GM21786 (cell line): ENCODE measurements around the gene TMCO6.
"Not testable (repeated sequence)": the region's sequence is repeated elsewhere in the genome, so short reads cannot be mapped to it uniquely, and the experiment has no call there.

Experiments used
- ATAC-seq: cut with Tn5 transposase; IDR thresholded peaks from one replicate; pipeline ENCODE4 v1.9.1; 2021; ENCODE audit not compliant: unreplicated experiment

The TMCO6 gene

DNA sequence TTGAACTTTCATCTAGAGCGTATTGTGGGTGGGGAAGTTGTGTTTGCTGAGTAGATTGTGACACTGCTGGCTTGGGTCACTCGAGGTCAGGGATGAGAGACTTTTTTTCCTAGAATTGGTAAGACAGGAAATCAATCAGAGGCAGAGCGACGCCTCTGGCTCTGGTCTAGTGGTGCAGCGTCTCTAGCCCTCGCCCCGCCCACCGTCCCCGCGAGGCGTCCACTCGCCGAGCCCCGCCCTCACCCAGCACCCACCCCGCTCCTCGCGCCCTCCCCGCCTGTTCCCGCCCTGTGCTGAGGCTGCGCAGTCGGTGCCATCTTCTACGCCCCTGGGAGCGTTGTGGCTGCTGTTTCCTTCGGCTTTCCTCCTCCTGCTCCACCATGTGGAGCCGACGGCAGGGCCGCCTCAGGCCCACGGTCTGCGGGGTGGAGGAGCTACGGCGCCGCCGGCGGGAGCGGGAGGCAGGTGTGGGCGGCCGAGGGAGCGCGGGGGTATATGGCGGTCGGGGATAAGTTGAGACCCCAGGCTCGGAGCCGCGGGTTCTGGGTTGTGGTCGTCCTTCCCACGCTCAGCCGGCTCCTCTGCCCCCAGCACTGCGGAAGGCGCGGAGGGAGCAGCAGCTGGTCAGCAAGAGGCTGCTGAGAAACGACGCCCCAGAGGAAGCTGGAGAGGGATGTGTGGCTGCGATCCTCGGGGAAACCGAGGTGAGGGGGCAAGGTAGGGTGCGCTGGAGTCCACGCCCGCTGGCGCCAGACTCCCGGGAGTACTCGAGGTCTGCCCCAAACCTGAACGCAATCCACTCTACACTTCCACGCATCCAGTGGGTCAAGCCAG, at the start of gene TMCO6:
TSS of gene TMCO6 (plus strand) at position 304 of the 834 bp plus-strand sequence. CDS start at position 381, 77 bp downstream.
- ATAC-seq: peak; percentile 88

DNA sequence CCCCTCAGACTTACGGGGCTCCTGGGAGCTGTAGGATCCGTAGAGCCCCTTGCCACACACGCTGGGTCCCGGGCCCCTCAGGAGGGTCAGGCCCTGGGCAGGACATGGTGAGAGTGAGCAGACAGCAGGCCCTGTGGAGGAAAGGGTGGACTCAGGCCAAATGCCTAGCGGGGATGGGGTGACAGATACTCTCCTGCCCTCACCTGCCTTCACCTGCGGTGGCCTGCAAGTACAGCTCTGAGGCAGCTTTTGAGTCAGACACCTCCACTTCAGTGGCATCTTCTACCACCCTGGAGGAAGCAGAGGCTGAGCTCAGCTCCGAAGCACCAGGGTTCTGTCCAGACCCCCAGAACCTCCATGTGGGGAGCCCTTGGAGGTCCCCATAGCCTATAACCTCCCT, 48.4 kb upstream of the TMCO6 start:
- ATAC-seq: no peak

DNA sequence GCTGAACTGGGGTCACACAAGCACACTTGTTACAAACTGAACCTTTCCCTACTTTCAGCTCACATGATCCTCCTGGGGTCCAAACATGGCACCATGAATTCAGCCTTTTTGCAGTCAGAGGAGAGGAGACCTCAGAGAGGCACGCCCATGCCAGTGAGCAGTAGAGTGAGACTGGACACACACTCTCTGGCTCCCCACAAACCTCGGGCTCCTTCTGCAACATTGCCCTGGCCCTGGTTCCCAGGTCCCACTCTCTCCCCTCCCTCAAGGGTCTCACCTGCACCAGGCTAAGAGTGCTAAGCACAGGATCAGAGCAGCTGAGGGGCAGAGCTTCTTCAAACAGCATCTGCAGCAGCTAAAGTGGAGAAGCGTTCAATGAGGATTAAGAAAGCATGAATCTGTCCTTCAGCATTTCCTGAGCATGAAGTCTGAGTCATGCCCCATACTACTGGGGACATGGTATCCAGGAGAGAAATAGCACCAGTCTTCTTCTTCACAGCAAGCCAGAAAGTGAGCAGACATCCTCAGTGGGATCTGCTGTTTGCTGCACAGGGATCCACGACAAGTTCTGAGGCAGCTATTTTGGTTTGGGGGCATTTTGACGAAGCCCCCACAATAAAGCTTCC, 47.4 kb upstream of the TMCO6 start:
- ATAC-seq: no peak

DNA sequence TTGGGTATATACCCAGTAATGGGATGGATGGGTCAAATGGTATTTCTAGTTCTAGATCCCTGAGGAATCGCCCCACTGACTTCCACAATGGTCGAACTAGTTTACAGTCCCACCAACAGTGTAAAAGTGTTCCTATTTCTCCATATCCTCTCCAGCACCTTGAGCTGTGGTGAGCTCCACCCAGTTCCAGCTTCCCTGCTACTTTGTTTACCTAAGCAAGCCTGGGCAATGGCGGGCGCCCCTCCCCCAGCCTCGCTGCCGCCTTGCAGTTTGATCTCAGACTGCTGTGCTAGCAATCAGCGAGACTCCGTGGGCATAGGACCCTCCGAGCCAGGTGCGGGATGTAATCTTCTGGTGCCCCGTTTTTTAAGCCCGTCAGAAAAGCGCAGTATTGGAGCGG, 46.2 kb upstream of the TMCO6 start:
- ATAC-seq: not testable (repeated sequence)

DNA sequence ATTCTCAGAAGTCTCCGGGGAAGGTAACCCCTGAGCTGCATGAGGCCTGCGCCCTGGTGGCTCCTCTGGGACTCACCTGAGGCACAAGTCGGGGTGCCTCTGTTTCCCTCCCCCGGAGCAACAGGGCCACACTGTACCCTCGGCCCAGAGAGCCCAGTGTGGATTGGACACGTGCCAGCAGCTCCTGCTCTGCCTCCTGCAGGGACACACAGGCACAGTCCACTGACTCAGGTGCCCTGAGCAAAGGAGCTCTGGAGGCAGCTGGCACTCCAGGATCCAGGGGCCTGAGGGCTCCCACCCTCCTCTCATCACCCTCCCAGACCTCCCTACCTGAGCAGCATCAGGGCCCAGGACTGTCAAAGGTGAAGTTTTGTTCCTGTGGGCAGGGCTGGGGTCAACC, 45.1 kb upstream of the TMCO6 start:
- no peak for ATAC-seq

DNA sequence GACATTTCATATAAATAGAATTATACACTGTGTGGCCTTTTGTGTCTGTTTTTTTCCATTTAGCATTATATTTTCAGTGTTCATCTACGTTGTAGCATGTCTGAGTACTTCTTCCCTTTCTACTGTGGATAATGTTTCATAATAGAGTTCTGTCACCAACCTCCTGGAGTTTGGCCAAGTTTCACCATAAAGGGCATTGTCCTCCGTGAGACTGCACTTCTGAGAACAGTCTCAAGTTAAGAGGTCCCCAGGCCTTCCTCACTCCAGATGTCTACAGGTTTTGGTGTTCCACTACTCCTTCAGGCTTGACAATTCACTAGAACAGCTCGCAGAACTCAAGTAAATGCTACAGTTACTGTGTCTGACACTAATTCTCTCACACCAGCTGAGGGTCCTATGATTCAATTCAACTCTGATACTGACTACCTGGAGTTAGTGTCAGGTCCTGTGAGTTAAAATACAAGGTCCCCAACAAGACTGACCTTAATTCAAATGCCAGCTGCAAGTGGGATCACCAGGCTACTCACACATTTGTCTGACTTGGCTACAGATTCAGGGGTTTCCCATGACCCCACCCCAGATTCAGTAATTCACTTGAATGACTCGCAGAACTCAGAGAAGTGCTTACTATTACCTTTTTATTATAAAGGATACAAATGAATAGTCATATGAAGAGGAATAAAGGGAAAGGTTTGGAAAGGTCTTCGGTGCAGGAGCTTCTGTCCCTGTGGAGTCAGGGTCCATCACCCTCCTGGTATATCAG, 43.5 kb upstream of the TMCO6 start:
- no peak for ATAC-seq

DNA sequence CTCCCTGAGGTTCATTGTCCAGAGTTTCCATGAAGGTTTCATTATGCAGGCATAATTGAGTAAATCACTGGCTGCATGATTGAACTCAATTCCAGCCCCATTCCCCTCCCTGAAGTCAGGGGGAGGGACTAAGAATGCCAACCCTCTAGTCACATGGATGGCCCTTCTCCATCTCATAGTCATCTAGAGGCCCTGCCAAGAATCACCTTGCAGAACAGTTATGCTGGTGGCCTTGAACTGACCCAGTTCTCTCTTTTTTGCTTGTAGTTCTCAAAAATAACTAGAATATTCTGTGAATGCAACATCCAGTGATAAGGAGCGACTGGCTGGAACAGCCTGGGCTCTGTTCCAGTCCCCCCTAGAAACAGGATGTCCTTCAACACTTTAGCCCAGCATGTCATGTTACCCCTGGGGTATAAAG, 42.9 kb upstream of the TMCO6 start:
- ATAC-seq: no peak

DNA sequence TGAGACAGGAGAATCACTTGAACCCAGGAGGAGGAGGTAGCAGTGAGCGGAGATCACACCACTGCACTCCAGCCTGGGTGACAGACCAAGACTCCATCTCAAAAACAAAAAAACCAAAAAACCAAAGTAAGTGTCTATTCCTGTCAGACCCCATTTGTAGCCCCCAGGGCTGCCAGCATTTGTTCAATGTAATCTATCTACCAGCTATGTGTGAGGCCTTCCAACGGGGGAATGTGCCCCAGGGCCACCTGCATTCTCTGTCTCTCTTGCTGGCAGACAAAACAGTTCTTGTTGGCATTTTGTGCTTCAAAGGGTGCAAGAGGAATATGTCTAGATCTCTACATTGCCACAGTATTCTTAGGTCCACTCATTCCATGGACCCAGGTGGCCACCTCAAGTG, 40.4 kb upstream of the TMCO6 start:
- no peak for ATAC-seq

DNA sequence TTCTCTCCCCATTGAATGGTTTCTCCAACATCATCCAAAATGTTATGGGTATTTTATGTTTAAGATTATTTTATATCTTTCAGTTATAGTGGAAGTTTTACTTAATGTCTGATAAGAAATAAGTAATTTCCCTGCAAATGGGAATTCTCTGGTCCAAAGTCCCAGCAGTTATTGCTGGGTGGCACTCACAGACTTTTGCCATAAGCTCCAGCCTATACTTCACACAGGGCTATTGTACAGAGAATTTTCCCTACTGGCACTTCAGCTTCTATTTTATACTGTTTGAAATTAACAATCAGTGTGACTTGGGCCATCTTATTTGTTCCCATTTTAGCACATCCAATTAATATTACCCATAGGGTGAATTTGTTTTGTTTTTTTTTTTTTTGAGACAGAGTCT, 39.2 kb upstream of the TMCO6 start:
- ATAC-seq: no peak

DNA sequence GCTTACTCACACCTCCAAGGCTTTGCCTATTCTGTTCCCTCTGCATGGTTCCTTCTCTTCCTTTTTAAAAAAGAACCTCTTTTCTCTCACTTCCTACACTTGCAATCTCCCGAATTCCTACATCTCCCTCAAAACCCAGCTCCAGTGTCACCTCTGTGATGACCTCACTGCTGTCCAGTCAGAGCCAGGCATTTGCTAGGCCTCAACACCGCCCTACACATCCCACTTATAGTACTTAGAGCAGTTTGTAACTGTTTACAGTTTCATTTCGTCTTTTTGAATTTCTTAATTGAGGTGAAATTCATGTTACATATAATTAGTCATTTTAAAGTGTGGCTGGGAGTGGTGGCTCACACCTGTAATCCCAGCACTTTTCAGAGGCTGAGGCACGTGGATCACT, 37.1 kb upstream of the TMCO6 start:
- no peak for ATAC-seq

DNA sequence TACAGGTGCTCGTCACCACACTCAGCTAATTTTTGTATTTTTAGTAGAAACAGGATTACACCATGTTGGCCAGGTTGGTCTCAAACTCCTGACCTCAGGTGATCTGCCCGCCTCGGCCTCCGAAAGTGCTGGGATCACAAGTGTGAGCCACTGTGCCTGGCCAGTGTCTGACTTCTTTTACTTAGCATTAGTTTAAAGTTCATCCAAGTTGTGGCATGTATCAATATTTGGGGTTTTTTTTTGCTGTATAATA, 35.9 kb upstream of the TMCO6 start:
- not testable (repeated sequence) for ATAC-seq

DNA sequence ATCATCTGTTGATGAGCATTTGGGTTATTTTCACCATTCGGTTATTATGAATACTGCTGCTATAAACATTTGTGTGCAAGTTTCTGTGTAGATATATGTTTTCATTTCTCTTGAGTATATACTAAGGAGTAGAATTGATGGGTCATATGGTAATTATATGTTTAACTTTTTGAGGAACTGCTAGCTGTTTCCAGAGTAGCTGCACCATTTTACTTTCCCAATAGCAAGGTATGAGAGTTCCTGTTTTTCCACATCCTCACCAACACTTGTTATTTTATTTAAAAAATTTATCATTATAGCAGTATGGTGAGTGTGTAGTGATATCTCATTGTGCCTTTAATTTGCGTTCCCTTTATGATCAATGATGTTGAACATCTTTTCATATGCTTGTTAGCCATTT, 35.5 kb upstream of the TMCO6 start:
- no peak for ATAC-seq

DNA sequence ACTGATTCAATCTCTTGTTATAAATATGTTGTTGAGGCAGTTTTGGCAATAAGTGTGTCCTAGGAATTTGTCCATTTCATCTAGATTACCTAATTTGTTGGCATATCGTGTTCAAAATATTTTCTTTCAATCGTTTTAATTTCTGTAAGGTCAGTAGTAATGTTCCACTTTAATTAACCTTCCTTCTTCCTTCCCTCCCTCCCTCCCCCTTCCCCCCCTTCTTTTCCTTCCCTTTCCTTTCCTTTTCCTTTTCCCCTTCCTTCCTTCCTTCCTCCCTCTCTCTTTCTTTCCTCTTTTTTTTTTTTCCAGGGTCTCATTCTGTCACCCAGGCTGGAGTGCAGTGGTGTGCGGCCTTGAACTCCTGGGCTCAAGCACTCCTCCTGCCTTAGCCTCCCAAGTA, 33.4 kb upstream of the TMCO6 start:
- ATAC-seq: no peak

DNA sequence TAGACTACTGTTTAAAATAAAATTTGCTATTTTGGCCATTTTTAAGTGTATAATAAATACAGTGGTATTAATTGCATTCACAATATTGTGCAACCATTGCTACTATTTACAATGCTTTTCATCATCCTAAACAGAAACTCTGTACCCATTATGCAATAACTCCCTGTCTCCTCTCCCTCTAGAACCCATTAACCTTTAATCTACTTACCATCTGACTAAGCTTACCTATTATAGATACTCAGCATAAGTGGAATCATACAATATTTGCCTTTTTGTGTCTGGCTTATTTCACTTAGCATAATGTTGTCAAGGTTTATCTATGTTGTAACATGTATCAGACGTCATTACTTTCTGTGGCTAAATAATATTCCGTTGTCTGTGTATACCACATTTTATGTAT, 32.2 kb upstream of the TMCO6 start:
- ATAC-seq: no peak

DNA sequence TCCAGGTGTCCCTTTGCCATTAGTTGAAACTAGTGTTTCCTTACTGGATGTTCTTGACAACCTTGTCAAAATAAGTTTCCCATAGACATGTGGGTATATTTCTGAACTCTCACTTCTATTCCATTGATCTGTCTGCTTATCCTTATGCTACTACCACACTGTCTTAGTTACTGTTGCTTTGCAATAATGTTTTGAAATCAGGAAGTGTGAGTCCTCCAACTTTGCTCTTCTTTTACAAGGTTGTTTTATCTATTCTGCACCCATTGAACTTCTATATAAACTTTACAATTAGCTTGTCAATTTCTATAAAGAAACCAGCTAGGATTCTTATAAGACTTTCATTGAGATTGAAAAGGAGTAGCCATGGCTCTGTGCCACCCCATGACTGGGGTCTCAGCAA, 30.5 kb upstream of the TMCO6 start:
- ATAC-seq: no peak

DNA sequence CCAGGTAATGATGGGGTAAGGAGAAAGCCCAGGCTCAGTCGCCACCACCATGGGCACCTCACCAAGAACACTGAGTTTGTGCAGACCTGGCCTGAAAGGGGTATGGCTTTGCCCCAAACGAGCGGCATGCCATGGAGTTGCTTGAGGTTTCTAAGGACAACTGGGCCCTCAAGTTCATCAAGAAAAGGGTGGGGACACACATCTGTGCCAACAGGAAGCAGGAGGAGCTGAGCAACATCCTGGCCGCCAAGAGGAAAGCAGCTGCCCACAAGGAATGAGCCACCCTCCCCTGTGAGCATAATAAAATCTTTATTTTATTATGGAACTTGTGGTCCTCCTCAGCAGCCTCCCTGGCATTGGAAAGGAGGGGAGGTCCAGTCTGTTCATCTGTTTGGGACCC, 30.1 kb upstream of the TMCO6 start:
- no peak for ATAC-seq

DNA sequence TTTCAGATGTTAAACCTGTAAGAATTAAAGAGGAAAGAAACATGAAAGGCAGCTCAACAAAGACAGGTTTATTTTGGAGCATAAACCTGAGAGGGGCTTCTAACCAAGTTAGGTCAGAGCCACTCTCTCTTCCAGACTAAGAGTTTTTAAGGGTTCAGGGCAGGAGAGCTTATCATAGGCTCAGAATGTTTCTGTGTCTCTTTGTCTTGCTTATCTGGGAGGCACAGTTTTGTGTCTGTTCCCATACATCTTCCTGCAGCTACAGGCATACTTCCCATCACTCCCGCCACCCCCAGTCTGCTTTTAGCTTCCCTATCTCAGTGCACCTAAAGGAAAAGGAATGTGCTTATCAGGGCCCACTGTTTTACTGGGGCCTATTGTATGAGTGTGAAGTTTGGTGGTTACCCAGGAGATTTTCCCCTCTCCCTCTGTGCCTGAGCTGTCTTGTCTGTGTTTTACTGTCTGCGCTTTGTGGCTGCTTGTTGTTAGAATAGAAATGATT, 28.2 kb upstream of the TMCO6 start:
- ATAC-seq: no peak

DNA sequence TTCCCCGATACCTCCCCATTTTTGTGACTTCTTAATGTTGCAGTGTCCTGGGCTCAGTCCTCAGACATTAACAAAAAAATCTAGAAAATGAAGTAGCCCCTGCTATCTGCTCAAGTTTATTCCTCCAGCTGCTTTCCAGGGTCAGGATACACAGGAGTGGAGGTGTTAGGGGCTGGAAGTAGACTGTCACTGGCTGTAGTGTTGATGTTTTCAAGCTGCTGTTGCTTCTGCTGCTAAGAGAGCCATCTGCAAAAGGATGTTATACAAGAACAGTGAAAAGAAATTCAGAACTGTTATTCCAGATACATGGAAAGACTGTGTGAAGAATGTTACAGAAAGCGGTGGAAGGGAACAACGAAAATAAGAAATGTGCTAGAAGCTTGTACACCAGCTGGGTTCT, 16.9 kb upstream of the TMCO6 start:
- no peak for ATAC-seq

DNA sequence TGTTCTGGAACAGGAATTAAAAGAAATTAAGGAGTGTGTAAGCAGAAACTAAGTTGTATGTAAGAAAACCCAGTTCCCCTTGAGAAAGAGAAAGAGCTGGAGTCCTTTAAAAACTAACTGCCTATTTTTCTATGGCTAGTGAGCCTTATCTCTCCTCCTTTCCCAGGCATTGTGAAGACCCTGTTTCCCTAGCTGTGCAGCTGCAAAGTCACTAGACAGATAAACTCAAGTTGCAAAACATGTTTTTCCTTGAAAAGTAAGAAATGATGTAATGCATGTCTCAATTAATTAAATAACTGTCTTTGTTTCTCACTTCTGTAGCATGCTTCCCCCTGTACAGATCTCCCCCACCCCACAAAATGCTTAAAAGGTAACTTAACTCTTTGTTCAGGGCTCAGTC, 16.2 kb upstream of the TMCO6 start:
- not testable (repeated sequence) for ATAC-seq

DNA sequence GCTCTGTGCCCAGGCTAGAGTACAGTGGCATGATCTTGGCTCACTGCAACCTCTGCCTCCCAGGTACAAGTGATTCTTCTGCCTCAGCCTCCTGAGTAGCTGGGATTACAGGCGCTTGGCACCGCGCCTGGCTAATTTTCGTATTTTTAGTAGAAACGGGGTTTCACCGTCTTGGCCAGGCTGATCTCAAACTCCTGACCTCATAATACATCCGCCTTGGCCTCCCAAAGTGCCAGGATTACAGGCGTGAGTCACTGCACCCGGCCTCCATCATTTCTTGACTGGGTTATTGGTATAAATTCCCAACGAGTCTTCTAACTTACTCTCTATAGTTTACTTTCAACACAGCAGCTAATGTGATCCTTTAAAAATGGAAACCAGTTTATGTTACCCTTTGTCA, 14.4 kb upstream of the TMCO6 start:
- ATAC-seq: not testable (repeated sequence)

DNA sequence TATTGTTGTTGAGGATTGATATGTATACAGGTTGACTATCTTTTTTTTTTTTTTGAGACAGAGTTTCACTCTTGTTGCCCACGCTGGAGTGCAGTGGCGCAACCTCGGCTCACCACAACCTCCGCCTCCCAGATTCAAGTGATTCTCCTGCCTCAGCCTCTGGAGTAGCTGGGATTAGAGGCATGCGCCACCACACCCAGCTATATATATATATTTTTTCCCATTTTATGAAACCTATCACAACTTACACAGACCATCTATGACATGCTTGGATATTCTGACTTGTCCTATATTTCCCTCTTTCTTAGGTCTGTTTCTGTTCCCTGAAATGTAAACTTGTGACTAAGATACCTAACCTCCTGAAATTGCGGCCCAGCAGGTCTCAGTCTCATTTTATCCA, 11.3 kb upstream of the TMCO6 start:
- no peak for ATAC-seq

DNA sequence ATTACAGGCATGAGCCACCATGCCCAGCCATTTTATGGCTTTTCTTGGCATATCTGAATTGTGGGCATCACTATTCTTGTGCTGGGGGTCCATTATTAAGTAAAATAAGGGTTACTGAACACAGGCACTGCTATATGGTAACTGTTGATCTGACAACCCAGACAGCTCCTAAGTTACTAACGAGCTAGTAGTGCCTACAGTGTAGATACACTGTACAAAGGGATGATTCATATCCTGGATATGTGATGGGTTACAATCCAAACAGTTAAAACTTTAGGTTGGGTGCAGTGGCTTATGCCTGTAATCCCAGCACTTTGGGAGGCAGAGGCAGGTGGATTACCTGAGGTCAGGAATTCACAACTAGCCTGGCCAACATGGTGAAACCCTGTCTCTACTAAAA, 10.5 kb upstream of the TMCO6 start:
- ATAC-seq: no peak
